ENCODE results near the gene GRK5. TPM values are rescaled to one million over a fixed set of nuclear protein-coding genes. Genes with fewer than 3 reads are reported as not detected.

GRK5 gene
- total RNA-seq, 1 donor: 16.0 TPM

- DNase-seq (ENCODE audit: low read depth): no peak
- TF ChIP-seq CTCF (IDR thresholded peaks at IDR 0.05; ENCODE audit: insufficient read depth, low read depth, low read length): no peak
- no peak overlapping the region for H3K4me3 ChIP-seq (ENCODE audit: low read depth, low read length)
Observed at GRCh38 chr10:119422682-119423509, 215.5 kb downstream of the GRK5 start.

GRCh38 chr10:119423510-119424257 lies 216.3 kb downstream of the GRK5 start:
- no peak for TF ChIP-seq CTCF (IDR thresholded peaks at IDR 0.05; ENCODE audit: insufficient read depth, low read depth, low read length)
- no peak for DNase-seq (ENCODE audit: low read depth)

GRCh38 chr10:119424258-119424975 lies 217.0 kb downstream of the GRK5 start:
- TF ChIP-seq CTCF (IDR thresholded peaks at IDR 0.05; ENCODE audit: insufficient read depth, low read depth, low read length): no peak
- no peak overlapping the region for H3K4me3 ChIP-seq (ENCODE audit: low read depth, low read length)
- no peak for DNase-seq (ENCODE audit: low read depth)

More at GRCh38 chr10:119423510-119424257, 216.3 kb downstream of the GRK5 start:
- H3K4me3 ChIP-seq (ENCODE audit: low read depth, low read length): no peak overlapping the region

- TF ChIP-seq CTCF (IDR thresholded peaks at IDR 0.05; ENCODE audit: insufficient read depth, low read depth, low read length): no peak
- no peak for DNase-seq (ENCODE audit: low read depth)
- no peak overlapping the region for H3K4me3 ChIP-seq (ENCODE audit: low read depth, low read length)
Observed at GRCh38 chr10:119425102-119425880, 217.9 kb downstream of the GRK5 start.

GRCh38 chr10:119425881-119426170 lies 218.5 kb downstream of the GRK5 start:
- no peak for TF ChIP-seq CTCF (IDR thresholded peaks at IDR 0.05; ENCODE audit: insufficient read depth, low read depth, low read length)
- no peak for DNase-seq (ENCODE audit: low read depth)
- no peak overlapping the region for H3K4me3 ChIP-seq (ENCODE audit: low read depth, low read length)

- no peak for TF ChIP-seq CTCF (IDR thresholded peaks at IDR 0.05; ENCODE audit: insufficient read depth, low read depth, low read length)
- no peak overlapping the region for H3K4me3 ChIP-seq (ENCODE audit: low read depth, low read length)
- DNase-seq (ENCODE audit: low read depth): no peak
Observed at GRCh38 chr10:119426699-119427098, 219.3 kb downstream of the GRK5 start.

All from fibroblast of villous mesenchyme (primary cell).